Stimulated activated CD4-positive, alpha-beta T cell treated with anti-CD3 and anti-CD28 coated beads, Interleukin-1b, Interleukin-23, amount 100 ng/mL, for 24 hours (primary cell): Measurements from ENCODE around the gene DNLZ.

Source experiments
- DNase-seq, 4 experiments: peaks; one replicate each; pipeline ENCODE4 v3.0.0-alpha.2; 2020; ENCODE audit warnings: low read depth in 4 of 4, low spot score in 1 of 4

Gene DNLZ

DNA sequence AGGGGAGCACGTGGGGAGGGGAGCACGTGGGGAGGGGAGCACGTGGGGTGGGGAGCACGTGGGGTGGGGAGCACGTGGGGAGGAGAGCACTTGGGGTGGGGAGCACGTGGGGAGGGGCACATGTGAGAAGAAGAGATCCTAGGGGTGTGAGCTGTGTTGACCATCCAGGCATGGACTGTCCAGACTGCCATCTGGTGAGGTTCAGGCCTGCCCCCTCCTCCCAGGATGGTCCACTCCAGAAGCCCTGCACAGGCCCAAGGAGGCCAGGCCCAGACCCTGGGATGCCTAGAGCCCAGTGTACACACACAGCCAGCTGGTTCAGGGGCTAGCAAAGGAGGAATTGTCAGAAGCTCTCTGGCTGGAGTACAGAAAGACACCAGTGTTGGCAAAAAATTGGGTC lies 34.1 kb upstream of the DNLZ start:
- DNase-seq: no peak

DNA sequence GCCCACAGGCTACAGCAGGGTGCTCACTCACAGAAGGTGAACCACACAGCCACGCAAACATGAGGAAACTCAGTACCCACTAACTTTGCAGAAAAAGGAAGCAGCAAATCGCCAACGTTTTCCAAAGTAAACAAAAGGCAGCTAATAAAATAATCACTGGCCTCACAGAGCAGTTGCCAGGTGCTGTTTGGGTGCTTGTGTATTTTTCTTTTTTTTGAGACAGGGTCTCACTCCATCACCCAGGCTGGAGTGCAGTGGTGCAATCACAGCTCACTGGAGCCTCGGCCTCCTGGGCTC lies 32.6 kb upstream of the DNLZ start:
- no peak for DNase-seq

DNA sequence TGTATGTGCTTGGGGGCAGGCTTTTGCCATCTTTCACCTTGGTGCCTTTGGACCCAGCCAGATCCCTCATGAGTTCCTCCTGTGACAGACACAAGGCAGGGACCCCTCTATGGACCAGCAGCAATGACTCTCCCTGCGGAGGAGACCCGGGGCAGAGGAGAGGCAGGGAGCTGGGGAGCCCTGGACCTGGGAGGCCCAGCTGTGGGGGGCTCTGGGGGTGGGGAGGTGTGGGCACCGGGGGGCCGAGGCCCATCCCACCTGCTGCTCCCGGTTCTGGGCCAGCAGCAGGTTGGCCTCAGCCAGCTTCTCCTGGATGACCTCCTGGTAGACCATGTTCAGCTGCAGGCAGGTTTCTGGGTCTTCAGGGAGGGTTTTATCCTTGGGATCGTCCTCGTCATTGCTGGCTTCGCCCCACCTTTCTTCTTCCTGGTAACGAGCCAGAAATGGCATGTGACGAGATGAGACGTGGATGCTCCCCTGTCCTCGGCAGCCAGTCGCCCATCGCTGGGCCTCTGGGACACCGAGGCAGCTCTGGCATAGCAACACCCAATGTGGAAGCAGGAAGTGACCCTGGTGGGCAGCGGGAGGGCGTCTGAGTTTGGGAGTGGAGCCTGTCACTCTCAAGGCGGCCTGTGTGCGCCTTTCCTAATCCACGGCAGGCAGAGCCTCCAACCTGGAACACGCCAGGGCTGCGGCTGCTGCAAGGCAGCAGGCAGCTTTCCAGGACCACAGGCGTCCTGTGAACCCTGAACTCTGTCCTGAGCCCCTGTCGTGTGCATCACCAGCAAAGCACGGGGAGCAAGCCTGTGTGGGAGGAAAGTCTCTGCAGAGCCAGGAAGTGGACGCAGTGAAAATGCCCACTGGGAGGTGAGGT lies 32.0 kb upstream of the DNLZ start:
- DNase-seq: no peak

DNA sequence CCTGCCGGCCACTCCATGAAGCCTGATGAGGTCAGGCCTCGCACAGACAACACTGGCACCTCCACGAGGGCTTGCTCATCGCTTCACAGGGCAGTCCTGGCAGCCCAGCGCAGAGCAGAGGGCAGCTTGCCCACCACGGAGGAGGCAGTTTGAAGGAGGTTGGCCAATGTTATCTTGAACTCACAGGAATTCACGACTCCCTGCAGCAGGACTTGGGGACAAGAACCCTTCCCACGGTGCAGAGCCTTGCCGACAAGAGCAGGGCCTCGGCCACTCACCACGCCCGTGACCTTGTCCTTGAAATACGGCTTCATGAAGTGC lies 31.4 kb upstream of the DNLZ start:
- DNase-seq: no peak

DNA sequence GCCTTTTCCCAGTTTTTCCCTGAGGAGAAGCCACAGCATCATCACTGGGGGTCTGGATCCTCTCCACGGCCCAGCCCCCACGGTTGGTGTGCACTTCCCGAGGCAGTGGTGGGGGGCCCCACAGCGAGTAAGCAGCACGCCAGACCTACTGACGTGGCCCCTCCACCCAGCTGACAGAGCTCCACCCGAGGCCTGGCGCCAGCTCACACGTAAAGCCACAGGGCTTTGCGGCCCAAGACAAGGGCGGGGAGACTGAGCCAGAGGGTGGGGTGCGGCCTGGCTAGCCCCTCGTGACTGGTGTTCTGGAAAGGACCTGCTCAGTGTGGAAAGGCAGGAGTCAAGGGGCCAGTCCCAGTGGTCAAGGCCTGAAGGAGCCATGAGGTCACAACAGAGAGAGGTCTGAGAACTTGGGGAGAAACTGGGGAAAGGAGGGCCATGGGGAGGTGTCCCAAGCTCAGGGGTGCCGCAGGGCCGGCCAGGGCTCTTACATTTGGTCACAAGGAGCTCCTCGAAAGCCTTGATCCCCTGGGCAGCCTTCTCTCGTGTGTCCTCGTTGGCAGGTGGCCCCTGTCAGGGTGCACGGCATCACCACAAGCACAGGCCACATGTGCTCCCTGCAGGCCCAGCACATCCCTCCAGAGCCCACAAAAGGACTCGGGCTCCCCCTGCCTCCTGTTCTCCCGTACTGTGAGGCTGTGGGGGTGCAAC lies 30.9 kb upstream of the DNLZ start:
- DNase-seq: no peak

DNA sequence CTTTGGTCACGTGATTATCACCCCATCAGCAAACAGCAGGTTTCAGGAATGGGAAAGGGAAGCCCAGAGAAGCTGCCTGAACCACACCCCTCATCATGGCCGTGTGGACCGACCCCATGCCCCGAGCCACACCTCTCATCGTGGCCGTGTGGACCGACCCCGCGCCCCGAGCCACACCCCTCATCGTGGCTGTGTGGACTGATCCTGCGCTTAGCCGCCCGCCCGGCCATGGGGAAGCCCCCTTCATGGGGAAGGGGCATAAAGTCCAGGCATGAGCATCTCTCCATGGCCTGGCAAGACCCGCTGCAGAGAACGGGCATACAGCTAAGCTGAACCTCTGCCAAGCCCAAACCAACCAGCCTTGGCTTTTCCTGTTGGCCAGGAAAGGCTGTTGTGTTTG lies 30.0 kb upstream of the DNLZ start:
- no peak for DNase-seq

DNA sequence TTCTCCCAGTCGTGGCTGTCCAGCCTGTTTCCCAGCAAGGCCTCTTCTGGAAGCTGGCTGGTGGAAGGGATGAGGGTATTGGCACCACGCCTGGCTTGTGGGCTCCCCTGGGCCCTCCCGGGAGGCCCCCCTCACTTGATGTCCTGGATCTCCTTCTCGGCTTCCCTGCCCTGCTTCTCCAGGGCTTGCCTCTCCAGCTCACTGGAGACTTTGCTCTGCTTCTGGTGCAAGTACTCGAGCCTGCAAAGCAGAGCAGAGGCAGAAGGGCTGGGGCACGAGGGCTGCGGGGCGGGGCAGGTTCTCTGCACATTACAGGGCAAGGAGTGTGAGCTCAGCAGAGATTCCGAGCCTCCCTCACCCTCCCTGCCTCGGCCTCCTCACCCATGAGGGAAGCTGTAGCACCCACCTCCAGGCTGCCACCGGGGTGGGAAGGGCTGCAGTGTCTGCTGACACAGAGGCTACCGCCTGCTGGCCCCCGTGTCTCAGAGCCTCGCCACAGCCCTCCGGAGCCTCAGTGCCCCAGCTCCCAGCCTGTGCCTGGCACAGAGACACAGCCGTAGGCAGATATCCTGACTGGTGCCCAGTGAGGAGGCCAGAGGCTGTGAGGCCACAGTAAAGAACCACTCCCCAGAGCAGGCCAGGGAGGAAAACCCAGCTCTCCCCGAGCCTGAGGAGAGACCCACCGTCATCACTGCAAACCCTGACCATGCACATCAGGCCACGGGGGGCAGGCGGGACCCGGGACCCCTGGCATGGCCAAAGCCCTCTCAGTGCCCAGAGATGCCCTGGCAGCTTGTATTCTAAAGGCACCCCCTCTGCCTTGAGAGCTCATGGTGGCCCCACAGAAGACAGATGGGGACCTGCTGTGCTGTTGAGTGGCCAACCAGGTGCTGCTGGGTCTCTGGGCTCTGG lies 29.2 kb upstream of the DNLZ start:
- DNase-seq: no peak

DNA sequence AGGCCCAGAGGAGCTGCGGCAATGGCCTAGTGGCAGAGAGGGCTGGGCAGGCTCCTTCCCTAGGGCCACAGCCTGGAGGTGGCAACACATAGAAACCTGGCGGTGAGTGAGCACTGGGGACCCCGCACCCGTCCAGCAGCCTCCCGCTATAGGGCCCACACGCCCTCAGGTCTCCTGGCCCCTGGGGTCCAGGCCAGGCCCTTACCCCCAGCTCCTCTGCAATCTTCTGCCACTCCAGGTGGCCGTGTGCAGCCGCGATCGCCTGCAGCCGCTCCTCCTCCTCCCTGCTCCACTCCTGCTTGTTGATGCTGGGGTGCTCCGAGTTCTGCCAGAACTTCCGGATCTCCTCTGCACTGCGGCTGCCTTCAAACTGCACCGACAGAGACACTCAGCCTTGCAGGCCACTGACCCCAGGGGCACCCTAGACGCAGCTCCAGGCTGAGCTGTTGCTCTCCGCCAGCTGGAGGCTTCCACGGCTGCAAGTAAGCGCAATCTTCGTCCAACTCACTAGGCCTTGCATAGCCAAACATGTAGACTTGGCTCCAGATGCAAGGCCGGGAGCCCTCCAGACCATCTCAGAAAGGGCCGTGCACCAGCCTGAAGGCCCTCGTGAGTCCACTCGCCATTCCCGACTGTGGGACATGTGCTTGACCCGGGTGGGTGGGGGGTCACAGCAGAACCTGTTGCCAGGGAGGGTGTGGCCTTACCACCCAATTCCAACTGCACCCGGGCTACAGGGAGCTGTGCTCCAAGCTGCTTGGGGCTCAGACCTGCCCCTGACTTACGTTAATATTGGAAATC lies 28.4 kb upstream of the DNLZ start:
- DNase-seq: no peak

DNA sequence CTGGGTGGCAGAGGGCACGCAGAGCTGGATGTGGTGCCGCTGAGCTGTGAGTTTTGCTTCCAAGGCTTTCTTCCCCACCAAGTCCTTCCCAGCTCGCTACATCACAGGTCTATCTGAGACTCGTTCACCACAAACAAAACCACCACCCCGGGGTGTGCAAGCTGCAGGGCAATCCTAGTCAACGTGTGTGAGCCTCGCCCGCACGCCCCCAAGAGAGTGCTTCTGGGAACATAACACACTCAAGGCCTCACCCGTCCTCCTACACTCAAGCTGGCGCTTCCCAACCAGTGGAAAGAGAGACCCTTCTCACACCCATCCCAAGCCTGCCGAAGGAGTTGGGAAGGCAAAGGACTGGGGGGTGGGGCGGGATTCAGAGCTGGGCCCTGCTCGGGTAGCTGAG lies 25.9 kb upstream of the DNLZ start:
- DNase-seq: no peak

DNA sequence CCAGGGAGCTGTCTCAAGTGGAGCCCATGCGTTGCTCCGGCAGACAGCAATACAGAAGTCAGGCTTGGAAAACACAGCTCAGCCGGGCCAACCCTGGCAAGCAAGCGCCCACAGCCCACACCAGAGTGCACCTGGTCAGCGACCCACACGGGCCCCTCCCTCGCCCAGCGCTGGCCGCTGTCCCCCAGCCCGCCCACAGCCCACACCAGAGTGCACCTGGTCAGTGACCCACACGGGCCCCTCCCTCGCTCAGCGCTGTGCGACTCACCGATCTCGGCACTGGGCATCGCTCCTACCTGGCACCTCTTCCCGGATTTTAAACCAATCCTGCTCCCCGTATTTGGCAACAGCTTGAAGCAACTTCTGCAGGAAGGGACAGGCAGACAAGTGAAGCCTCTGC lies 23.7 kb upstream of the DNLZ start:
- no peak for DNase-seq

DNA sequence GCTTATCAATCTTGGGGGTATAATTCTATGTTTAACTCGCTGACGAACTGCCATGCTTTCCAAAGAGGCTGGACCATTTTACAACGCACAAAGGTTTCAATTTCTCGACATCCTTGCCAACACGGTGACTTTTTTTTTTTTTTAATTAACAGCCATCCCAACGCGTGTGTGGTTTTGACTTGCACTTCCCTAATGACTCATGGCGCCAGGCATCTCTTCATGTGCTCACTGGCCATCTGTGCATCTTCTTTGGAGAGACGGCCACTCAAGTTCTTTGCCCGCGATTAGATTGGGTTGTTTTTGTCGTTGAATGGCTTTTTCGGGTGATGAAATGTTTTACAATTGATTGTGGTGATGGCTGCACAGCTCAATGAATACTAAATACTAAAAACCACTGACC lies 22.5 kb upstream of the DNLZ start:
- no peak for DNase-seq

DNA sequence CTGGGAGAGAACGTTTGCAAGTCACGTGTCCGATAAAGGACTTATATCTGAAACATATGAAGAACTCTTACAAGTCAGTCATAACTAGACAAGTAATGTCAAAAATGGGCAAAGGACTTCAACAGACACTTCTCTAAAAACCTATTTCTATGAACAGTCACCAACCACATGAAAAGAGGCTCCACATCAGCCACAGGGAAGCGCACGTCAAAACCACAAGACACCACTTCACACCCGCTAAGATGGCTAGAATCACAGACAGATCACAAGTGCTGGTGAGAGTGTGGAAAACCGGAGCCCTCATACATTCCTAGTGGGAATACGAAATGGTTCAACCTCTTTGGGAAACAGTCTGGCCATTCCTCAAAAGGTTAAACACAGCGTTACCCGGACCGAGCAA lies 21.5 kb upstream of the DNLZ start:
- DNase-seq: no peak

DNA sequence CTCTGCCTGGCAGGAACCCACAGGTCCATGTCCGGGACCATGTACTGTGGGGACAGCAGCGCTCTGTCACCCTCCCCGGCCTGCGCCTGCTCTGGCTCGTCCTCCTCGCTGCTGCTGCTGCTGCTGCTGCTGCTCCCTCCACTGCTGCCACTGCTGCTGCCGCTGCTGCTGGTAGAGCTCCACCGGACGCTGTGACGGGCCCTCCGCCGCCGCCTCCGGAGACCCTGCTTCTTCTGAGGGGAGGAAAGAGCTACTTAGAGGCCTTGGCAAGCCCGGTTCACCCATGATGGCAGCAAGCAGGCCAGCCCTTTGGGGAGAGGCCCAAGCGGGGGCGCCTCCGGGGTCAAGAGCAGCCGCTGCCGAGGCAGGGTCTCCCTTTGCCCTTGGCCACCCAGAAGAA lies 19.9 kb upstream of the DNLZ start:
- DNase-seq: no peak

DNA sequence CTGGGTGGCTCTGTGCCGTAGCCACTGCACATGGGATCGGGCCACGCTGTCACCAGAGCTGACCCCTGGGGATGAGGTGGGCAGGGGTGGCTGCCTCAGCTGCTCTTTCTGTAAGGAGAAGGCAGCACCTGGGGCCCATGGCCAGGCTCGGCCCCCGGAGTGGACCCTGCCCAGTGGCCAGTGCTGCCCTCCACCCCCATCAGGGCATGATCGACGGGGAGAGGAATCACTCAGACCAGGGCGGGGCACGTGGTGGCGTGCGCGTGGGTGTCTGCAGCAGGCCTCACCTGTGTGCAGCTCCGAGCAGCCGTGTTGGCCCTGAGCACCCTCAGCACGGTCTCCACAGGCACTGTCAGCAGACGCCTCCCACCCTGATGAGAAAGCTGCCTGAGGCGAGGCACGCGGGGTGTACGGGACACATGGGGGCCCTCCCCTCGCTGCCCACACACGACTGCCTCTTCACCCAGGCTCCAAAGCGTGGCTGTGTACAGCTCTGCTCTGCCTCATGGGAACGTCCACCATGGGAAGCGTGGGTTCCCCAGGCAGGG lies 18.5 kb upstream of the DNLZ start:
- no peak for DNase-seq

DNA sequence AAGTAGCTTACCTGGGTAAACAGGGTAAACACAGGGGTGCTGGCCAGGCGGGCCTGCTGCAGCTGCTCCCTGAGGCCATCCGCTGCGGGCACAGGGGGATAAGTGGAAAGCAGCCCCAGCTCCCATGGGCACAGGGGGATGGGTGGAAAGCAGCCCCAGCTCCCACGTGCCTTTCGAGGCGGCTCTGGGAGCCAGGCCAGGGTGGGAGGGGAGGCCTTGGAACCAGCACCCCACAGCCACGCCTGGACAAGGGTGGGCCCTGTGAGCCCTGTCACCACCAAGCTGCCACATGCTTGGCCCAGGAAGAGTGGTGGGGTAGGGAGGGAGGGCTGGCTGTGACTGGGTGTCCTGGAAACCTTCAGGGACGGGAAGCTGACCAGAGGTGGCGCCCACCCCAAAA lies 17.8 kb upstream of the DNLZ start:
- DNase-seq: no peak

DNA sequence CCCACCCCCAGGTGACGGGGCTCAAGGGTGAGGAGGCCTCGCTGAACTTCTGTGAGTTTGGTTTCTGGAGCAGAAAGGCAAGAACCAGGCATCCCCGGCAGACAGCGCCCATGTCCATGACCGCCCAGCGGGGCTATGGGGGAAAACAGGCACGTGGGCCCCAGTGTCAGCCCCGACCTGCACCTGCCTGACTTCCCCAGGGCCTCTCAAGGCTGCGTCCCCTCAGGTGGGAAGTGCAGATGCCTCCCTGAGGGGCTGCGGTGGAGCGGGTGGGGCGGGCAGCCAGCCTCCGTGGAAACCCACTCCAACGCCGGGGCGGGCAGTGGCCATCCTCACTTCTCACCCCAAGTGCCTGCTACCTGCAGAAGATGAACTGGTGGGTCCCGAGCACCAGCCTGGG lies 16.8 kb upstream of the DNLZ start:
- DNase-seq: no peak

DNA sequence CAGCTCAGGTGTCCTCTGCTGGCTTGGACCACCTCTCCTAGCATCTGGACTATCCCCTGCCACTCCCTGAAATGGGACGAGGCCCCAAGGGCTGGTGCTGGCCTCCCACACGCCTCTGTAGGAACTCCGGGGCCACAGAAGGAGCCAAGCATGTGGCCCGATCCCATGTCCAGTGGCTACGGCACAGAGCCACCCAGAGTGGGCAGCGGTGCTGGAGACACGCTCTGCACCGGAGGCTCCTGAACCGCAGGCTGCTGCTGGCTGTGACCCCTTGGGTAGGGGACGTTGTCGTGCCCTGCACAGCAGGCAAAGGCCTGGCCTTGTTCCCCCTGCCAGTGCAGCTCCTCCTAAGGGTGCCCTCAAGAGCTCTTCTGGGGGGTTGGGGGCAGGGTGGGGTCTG lies 16.3 kb upstream of the DNLZ start:
- DNase-seq: no peak

DNA sequence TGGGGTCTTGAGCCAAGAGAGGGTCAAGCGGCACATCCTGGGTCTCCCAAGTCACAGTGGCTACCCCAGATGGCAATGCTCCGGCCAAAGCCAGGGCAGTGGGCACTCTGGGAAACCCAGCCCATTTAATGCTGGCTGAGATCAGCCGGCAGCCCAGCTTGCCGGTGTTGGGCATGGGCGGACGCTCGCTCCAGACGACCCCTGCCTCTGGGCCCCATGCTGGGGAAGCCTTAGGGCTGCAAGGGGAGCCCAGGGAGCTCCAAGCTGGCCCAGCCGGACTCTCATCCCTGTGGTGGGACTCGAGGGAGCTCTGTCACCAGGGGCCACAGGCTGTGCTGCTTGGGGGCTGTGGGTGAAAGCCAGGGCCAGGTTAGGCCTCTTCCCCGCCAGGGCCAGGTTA lies 15.9 kb upstream of the DNLZ start:
- DNase-seq: no peak

DNA sequence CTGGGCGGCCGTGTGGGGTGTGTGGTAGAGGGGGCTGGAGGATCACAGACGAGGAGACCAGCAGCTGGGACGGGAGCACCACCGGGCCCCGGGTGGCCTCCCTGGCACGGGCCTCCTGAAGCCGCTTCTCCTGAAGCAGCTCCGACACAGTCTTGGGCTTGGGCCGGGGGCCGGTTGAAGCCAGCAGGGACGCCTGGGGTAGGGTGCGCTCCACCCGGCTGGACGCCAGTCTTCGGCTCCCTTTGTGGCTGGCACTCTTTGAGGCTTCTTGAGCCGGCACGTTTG lies 15.4 kb upstream of the DNLZ start:
- DNase-seq: no peak

DNA sequence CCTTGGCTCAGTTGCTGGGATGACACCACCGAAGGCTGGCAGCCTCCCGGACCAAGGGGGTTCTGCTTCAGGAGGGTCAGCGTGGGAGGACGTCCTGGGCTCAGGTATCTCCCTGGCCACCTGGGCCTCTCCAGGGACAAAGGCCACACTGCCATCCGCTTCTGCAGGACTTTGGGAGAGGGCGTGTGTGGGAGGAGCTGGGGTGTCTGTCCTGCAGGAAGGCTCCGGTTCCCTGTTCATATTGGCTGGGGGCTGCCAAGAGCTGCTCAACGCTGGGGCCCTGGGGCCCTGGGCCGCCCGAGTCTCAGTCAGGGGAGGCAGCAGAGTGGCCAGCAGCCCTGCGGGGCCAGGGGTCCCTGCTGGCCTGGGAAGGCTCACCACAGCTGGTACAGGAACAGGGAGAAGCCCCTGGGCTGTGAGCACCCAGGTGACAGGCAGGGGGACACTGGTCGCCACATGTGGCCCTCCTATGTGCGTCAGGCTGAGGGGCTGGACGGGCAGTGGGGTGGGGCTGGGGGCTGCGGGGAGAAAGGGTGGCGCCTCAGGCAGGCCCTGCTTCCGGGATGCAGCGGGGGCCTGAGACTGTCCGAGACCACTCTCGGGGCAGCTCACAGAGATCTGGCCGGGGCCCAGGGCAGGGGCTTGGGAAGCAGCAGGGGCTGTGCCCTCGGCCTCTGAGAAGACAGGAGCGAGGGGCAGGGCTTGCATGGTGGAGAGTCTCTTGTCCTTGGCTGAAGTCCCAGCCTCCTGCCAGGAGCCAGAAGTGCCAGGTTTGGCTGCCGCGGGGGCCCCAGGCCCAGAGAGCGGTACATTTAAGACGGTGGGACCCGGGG lies 14.8 kb upstream of the DNLZ start:
- DNase-seq: no peak
